IPS-20b (cell line): ENCODE results near the gene PAFAH2.

ENCODE experiments used
- H3K27ac ChIP-seq: one replicate; pipeline ENCODE4 v1.5.1; 2013; ENCODE audit warnings: low read length
- H3K27me3 ChIP-seq: 2 replicates; pipeline ENCODE4 v1.6.1; 2013; ENCODE audit warnings: mild to moderate bottlenecking, low read length, inconsistent platforms; ENCODE audit not compliant: insufficient read depth
- H3K36me3 ChIP-seq: 2 replicates; pipeline ENCODE4 v1.6.1; 2013; ENCODE audit warnings: low read depth, mild to moderate bottlenecking, inconsistent platforms, low read length, moderate library complexity; ENCODE audit not compliant: insufficient read depth
- H3K4me1 ChIP-seq: 2 replicates; pipeline ENCODE4 v1.6.1; 2013; ENCODE audit warnings: mild to moderate bottlenecking, control low read depth, inconsistent platforms, low read length, moderate library complexity; ENCODE audit not compliant: insufficient read depth
- H3K4me3 ChIP-seq: 2 replicates; pipeline ENCODE4 v1.5.1; 2013; ENCODE audit warnings: mild to moderate bottlenecking, low read length, inconsistent platforms
- H3K9ac ChIP-seq: 2 replicates; pipeline ENCODE4 v1.6.1; 2013; ENCODE audit warnings: low read depth, mild to moderate bottlenecking, inconsistent platforms, low read length, moderate library complexity
- H3K9me3 ChIP-seq: 2 replicates; pipeline ENCODE4 v1.6.1; 2013; ENCODE audit warnings: mild to moderate bottlenecking, low read depth, low read length, inconsistent platforms; ENCODE audit not compliant: insufficient read depth

The PAFAH2 gene

DNA sequence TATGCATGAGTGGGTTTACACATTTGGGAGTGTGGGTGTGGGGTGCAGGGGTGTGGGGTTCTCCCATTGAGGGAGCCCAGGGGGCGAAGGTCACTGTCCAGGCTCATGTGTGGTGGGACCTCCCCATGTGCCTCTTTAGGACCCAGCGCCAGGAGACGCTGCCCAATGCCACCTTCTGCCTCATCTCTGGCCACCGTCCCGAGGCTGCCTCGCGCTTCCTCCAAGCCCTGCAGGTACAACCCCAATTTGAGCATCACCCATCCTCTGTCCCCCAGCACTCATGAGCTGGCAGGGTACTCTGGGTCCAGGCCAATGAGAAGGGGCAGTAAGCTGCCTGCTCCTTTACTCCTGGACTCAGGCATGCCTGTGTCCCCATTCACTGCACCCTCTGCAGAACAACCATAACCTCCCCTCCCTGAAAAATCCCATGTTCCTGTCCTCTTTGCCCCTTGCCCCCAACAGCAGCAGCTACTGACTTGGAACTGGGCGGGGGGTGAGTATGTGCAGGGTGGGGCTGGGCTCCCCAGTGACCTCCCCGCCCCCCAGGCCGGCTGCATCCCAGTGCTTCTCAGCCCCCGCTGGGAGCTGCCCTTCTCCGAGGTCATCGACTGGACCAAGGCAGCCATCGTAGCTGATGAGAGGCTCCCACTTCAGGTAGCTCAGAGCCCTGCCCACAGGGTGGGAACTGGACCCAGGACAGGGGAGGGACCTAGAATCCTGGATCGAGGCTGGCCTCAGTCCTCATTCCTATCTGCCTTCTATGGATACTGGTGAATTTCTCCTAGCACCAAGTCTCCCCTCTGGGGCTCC is 31.4 kb upstream of the PAFAH2 start:
- no peaks in the 10 kb centered on the region for H3K4me1 ChIP-seq
- peaks cover 29% of the 10 kb centered on the region for H3K27me3 ChIP-seq
- no peak overlapping the region for H3K4me3 ChIP-seq
- H3K36me3 ChIP-seq, result no peaks in the 10 kb centered on the region
- no peak overlapping the region for H3K9ac ChIP-seq
- no peak overlapping the region for H3K27ac ChIP-seq
- H3K9me3 ChIP-seq, result no peaks in the 10 kb centered on the region

DNA sequence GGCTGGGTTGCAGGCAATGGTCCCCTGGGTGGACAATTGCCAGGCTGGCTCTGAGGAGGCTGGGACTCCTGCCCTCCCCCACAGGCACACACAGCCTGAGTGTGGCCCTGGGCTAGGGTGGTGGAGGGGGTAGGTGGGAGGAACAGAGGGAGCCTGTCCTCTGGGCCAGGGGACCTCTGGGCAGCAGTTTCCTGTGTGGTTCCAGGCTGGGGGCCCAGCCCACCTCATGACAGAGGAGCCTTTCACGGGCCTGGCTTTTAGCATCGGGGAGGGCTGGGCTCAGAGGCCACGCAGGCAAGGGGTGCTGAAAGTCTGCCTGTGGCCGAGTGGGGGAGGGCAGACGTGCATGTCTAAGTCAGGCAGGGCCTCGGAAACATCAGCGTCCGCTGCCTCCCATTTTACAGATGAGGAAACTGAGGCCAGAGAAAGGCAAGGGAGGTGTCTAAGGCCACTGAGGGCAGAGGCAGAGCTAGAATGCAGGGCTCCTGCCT is 30.7 kb upstream of the PAFAH2 start:
- H3K4me1 ChIP-seq, result no peaks in the 10 kb centered on the region
- no peak overlapping the region for H3K9ac ChIP-seq
- H3K9me3 ChIP-seq, result no peaks in the 10 kb centered on the region
- H3K4me3 ChIP-seq, result no peak overlapping the region
- H3K27me3 ChIP-seq, result peaks cover 22% of the 10 kb centered on the region
- H3K36me3 ChIP-seq, result no peaks in the 10 kb centered on the region
- no peak overlapping the region for H3K27ac ChIP-seq

DNA sequence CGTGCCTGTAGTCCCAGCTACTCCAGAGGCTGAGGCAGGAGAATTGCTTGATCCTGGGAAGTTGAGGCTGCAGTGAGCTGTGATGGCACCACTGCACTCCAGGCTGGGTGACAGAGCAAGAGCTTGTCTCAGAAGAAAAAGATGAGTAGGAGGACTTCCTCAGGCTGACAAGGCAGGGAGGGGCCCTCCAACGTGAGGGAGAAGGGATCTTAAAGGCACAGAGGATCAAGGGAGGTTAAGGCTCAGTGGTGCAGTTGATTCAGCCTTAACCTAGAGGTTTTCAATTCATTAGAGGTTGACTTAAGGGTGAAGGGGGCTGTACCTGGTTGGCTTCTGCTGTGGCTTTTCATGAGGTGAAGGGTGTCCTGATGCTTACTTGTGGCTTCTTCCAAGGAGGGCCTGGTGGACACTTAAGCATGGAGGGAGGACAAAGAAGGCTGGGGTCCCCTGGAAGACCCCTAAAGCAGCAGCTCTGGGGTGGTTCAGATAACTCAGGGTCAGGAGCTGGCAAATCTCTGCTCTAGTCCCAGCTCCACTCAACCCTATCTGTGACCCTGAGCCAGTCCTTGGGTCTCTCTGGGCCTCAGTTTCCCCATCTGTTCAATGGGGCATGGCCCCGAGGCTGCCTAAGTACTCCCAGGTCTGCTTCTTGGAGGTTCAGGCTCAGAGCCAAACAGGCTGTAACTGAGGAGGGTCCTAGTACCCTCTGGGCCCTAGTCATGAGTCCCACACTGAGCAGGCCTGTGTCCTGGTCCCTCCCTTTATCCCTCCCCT is 30.0 kb upstream of the PAFAH2 start:
- Histone ChIP-seq H3K4me1 (no peaks in the 10 kb centered on the region), H3K4me3 (no peak overlapping the region), H3K27me3 (peaks cover 16% of the 10 kb centered on the region), H3K36me3 (no peaks in the 10 kb centered on the region), H3K9ac (no peak overlapping the region), H3K27ac (no peak overlapping the region), H3K9me3 (no peaks in the 10 kb centered on the region)

DNA sequence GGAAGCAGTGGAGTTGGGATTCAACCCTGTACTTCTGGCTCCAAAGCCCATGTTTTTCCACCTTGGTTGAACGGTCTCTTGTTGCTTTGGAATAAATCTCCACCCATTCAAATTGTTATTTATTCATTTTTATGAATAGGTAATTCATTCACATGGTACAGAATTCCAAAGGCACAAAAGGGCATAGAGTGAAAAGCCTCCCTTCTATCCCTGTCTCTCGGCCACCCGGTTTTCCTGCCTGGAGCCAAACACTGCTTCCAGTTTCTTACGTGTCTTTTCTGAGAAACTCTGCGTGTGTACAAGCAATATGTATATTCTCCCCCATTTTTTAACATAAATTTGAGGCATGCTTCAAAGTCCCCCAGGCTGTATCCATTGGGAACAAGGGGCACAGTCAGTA is 27.7 kb upstream of the PAFAH2 start:
- H3K27me3 ChIP-seq, result no peaks in the 10 kb centered on the region
- H3K36me3 ChIP-seq, result no peaks in the 10 kb centered on the region
- H3K9me3 ChIP-seq, result no peaks in the 10 kb centered on the region
- H3K27ac ChIP-seq, result no peak overlapping the region
- H3K4me3 ChIP-seq, result no peak overlapping the region
- H3K4me1 ChIP-seq, result no peaks in the 10 kb centered on the region
- no peak overlapping the region for H3K9ac ChIP-seq

DNA sequence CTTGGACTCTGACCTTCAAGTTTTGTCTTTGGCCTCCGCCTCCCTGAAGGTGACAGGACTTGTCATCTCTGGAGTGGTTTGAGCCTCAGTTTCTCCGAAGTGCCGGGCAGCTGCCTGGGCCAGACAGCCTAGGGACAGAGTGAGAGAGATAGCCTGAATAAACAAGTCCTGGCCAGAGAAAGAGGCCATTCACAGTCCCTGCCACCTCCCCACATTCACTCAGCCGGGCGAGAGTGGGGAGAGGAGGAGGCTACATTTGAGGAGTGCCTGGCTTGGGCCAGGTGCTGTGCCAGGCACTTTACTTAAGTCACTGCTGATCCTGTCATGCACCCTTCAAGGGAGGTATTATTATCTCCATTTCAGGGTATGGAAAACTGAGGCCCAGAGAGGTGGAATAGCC is 27.2 kb upstream of the PAFAH2 start:
- H3K36me3 ChIP-seq, result no peaks in the 10 kb centered on the region
- H3K9me3 ChIP-seq, result no peaks in the 10 kb centered on the region
- no peak overlapping the region for H3K4me3 ChIP-seq
- H3K27me3 ChIP-seq, result no peaks in the 10 kb centered on the region
- H3K9ac ChIP-seq, result no peak overlapping the region
- H3K27ac ChIP-seq, result no peak overlapping the region
- no peaks in the 10 kb centered on the region for H3K4me1 ChIP-seq

- H3K9me3 ChIP-seq, result no peaks in the 10 kb centered on the region
- H3K4me3 ChIP-seq, result no peak overlapping the region
- no peaks in the 10 kb centered on the region for H3K27me3 ChIP-seq
- H3K36me3 ChIP-seq, result no peaks in the 10 kb centered on the region
- no peak overlapping the region for H3K27ac ChIP-seq
- H3K4me1 ChIP-seq, result no peaks in the 10 kb centered on the region
- no peak overlapping the region for H3K9ac ChIP-seq
Observed at GRCh38 chr1:26023826-26024225, 26.0 kb upstream of the PAFAH2 start.

GRCh38 chr1:26023009-26023408 is 25.1 kb upstream of the PAFAH2 start:
- Histone ChIP-seq H3K4me1 (no peaks in the 10 kb centered on the region), H3K36me3 (no peaks in the 10 kb centered on the region), H3K27ac (no peak overlapping the region), H3K27me3 (no peaks in the 10 kb centered on the region), H3K9me3 (no peaks in the 10 kb centered on the region), H3K4me3 (no peak overlapping the region), H3K9ac (no peak overlapping the region)

- H3K9ac ChIP-seq, result no peak overlapping the region
- no peaks in the 10 kb centered on the region for H3K4me1 ChIP-seq
- H3K27ac ChIP-seq, result no peak overlapping the region
- no peak overlapping the region; the same call in 1 of the 2 replicates for H3K4me3 ChIP-seq
- H3K36me3 ChIP-seq, result no peaks in the 10 kb centered on the region
- H3K9me3 ChIP-seq, result no peaks in the 10 kb centered on the region
- no peaks in the 10 kb centered on the region for H3K27me3 ChIP-seq
Observed at GRCh38 chr1:26022404-26022779, 24.5 kb upstream of the PAFAH2 start.

DNA sequence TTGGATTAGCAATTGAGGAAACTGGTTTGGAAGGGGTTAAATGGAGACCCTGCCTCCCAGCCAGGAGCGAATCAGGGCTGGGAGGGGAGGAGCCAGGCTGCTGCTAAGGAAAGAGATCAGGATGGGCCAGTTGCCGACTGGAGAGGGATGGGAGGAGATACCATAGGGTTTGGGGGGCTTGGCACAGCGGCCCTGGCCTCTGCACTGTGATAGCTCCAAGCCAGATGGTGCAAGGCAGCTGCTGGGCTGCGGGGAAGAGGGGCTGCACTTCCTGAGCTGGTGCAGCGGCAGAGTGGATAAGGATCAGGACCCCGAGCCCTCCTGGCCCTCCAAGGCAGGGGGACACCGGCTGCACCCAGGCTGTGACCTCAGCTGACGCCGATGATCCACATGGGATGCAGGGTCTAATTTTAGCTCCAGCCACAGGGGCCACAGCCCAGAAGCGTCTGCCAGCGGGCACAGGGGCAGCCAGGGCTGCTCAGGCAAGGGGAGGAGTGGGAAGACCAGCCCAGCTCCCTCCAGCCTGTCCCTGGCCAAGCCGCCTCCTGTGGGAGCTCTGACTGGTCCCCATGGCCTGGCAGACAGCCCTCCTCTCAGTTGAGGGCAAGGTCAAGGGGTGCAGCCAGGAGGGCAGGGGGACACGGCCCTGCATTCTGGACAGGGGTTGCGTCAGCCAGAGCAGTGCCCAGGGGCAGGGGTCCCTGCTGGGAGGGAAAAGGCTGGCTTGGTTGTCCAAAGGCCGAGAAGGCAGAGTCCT is 24.0 kb upstream of the PAFAH2 start, which contains the start of gene EXTL1:
Gene EXTL1, plus strand, starts transcription at position 129 of the 757 bp plus-strand sequence. CDS start 872 bp downstream, outside the sequence.
- peak within 1 kb of the TSS; percentile 67; the same call in 1 of the 2 replicates for H3K9ac ChIP-seq
- H3K27ac ChIP-seq, result no peak within 1 kb of the TSS
- no peaks in the 10 kb centered on the region for H3K27me3 ChIP-seq
- peak within 1 kb of the TSS; percentile 66 for H3K4me3 ChIP-seq
- H3K9me3 ChIP-seq, result no peaks in the 10 kb centered on the region
- H3K4me1 ChIP-seq, result no peaks in the 10 kb centered on the region
- H3K36me3 ChIP-seq, result no peaks in the 10 kb centered on the region

- H3K4me3 ChIP-seq, result peak overlapping the region; percentile 66; the same call in 1 of the 2 replicates
- H3K9me3 ChIP-seq, result no peaks in the 10 kb centered on the region
- H3K9ac ChIP-seq, result no peak overlapping the region
- no peaks in the 10 kb centered on the region for H3K4me1 ChIP-seq
- no peaks in the 10 kb centered on the region for H3K27me3 ChIP-seq
- H3K27ac ChIP-seq, result no peak overlapping the region
- no peaks in the 10 kb centered on the region for H3K36me3 ChIP-seq
Observed at GRCh38 chr1:26020941-26021646, 23.2 kb upstream of the PAFAH2 start.

DNA sequence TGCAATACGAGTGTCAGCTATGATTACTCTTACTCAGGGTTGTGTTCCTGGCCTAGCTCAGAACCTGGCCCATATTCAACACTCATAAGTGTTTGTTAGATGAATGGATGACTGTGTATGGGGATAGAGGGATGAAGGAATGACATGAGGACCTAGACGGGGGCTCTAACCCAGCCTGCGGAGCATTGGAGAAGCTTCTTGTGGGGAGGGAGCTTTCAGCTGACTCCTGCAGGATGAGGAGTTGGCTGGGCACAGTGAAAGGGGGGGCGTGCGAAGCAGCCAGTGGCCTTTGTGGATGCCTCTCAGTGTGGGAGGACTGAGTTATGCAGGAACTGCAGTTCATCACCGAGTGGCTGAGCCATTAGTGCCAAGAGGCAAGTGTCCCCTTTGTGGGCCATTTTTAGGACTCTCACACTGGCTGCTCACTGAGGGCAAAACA is 22.5 kb upstream of the PAFAH2 start:
- H3K4me3 ChIP-seq, result no peak overlapping the region
- no peak overlapping the region for H3K27ac ChIP-seq
- H3K9ac ChIP-seq, result no peak overlapping the region
- no peaks in the 10 kb centered on the region for H3K36me3 ChIP-seq
- H3K4me1 ChIP-seq, result no peaks in the 10 kb centered on the region
- H3K27me3 ChIP-seq, result no peaks in the 10 kb centered on the region
- no peaks in the 10 kb centered on the region for H3K9me3 ChIP-seq
